Measurements from ENCODE around the gene DLGAP3.
A peak's percentile ranks its signal among the peaks of the same experiment; 100 is the strongest.

Gene DLGAP3

DNA sequence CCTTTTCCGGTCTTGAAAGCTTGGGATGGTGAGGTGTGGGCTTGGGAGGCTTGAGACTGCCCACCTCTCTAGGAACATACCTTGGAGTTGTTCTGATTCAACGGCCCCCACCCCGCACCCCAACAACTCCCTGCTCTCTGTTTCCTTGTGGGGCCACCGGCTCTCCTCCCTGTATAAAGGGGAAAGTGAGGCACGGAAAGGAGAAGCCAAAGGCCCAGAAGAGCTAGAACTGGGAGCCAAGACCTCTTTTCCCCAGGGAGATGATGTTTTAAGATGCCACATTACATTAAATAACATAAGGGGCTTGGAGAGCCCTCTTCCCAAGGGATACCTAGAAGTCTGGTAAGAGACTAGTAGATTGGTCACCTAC is 1.2 kb upstream of the DLGAP3 start:
- Histone ChIP-seq H3K36me3 (no peaks in the 10 kb centered on the region), H4K20me1 (peaks cover 0 to 33% (median 19%) of the 10 kb centered on the region in 11 experiments; a peak in 12 of 22 replicates), H3K27me3 (peaks cover 13 to 34% (median 21%) of the 10 kb centered on the region in 11 experiments), H3K9me3 (replicated peaks in 1 of 11) (no peaks in the 10 kb centered on the region), H3K4me2 (no peak overlapping the region), H3K4me3 (no peak overlapping the region), H3K9ac (no peak overlapping the region), H3K4me1 (peaks cover 9 to 18% (median 15%) of the 10 kb centered on the region in 10 experiments; a peak in 19 of 20 replicates), H3K27ac (no peak overlapping the region)
- no peak for TF ChIP-seq Cebpa-rat (IDR thresholded peaks at IDR 0.05)

DNA sequence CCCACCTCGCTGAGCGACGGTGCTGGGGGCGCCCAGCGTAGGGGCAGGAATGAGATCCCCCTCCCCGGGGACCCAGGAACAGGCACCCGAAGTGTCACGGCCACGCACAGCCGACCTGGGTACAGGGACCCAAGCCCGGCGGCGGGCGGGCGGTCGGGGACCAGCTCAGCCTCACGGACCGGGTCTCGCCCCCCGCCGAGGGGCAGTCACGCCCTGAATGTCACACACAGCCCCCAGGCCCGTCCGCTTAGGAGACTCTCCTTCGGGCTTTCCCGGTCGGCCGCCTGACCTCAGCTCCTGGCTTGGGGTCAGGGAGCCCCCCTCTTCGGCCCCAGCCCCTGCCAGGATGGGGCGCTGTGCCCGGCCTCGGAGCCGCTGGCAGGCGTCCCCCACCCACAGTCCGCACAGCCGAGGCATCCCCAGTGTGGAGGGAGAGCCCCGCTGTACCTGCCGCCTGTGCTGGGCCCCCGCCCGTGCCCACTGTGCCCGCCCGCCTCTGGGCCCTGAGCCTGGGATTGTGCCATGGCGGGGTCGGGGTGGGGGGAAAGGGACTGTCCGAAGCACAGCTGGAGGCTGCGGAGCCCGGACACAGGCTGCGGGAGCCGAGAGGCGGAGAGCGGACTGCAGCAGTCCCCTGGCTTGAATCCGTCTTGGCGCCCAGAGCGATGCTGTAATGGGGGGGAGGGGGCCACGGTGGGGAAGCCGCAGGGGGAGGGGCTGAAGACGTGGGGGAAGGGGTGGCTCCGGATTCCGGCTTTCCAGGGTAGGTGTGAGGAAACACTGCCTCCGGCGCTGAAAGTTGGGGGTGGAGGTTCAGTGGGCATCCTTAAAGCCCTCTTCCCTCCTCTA is 627 bp upstream of the DLGAP3 start:
- peak overlapping the region in 4 of 11 experiments; percentile 73 to 77 (median 75); a peak in 8 of 22 replicates for H3K27ac ChIP-seq

GRCh38 chr1:34928699-34929496 is 552 bp downstream of the DLGAP3 start:
- Histone ChIP-seq H3K9ac (peak overlapping the region; percentile 59 to 86 (median 76)), H3K4me1 (peaks cover 9 to 24% (median 16%) of the 10 kb centered on the region in 10 experiments; a peak in 19 of 20 replicates), H3K9me3 (replicated peaks in 1 of 11) (no peaks in the 10 kb centered on the region), H3K4me3 (peak overlapping the region; percentile 67 to 87 (median 82)), H3K4me2 (peak overlapping the region; percentile 92 to 100 (median 98)), H3K36me3 (no peaks in the 10 kb centered on the region), H4K20me1 (peaks cover 0 to 50% (median 26%) of the 10 kb centered on the region in 11 experiments; a peak in 13 of 22 replicates), H3K27ac (peak overlapping the region in 10 of 11 experiments; percentile 24 to 77 (median 56); a peak in 16 of 22 replicates), H3K27me3 (peaks cover 13 to 34% (median 21%) of the 10 kb centered on the region in 11 experiments)
- TF ChIP-seq Cebpa-rat (IDR thresholded peaks at IDR 0.05), result no peak

More for the DNA sequence above, 627 bp upstream of the DLGAP3 start:
- H3K9me3 ChIP-seq (replicated peaks in 1 of 11), result no peaks in the 10 kb centered on the region
- no peak for TF ChIP-seq Cebpa-rat (IDR thresholded peaks at IDR 0.05)
- peak overlapping the region; percentile 59 to 86 (median 76); a peak in 20 of 22 replicates for H3K9ac ChIP-seq
- peak overlapping the region; percentile 92 to 100 (median 98) for H3K4me2 ChIP-seq
- H3K4me3 ChIP-seq, result peak overlapping the region; percentile 67 to 87 (median 82)
- H4K20me1 ChIP-seq, result peaks cover 0 to 39% (median 22%) of the 10 kb centered on the region in 11 experiments; a peak in 13 of 22 replicates
- H3K4me1 ChIP-seq, result peaks cover 9 to 20% (median 15%) of the 10 kb centered on the region in 10 experiments; a peak in 19 of 20 replicates
- no peaks in the 10 kb centered on the region for H3K36me3 ChIP-seq
- peaks cover 13 to 34% (median 21%) of the 10 kb centered on the region in 11 experiments for H3K27me3 ChIP-seq

GRCh38 chr1:34928066-34928696 is 1.3 kb downstream of the DLGAP3 start:
- H3K9ac ChIP-seq, result peak overlapping the region in 5 of 11 experiments; percentile 74 to 86 (median 82); a peak in 9 of 22 replicates
- H3K4me3 ChIP-seq, result peak overlapping the region in 8 of 10 experiments; percentile 67 to 87 (median 82); a peak in 14 of 20 replicates
- H4K20me1 ChIP-seq, result peaks cover 0 to 58% (median 26%) of the 10 kb centered on the region in 11 experiments; a peak in 13 of 22 replicates
- peaks cover 9 to 24% (median 16%) of the 10 kb centered on the region in 10 experiments; a peak in 19 of 20 replicates for H3K4me1 ChIP-seq
- no peaks in the 10 kb centered on the region for H3K9me3 ChIP-seq (replicated peaks in 1 of 11)
- H3K27me3 ChIP-seq, result peaks cover 13 to 34% (median 21%) of the 10 kb centered on the region in 11 experiments
- H3K4me2 ChIP-seq, result peak overlapping the region; percentile 92 to 100 (median 98)
- H3K36me3 ChIP-seq, result no peaks in the 10 kb centered on the region
- TF ChIP-seq Cebpa-rat (IDR thresholded peaks at IDR 0.05), result no peak
- H3K27ac ChIP-seq, result peak overlapping the region in 2 of 11 experiments; percentile 73 to 77; a peak in 1 of 22 replicates

DNA sequence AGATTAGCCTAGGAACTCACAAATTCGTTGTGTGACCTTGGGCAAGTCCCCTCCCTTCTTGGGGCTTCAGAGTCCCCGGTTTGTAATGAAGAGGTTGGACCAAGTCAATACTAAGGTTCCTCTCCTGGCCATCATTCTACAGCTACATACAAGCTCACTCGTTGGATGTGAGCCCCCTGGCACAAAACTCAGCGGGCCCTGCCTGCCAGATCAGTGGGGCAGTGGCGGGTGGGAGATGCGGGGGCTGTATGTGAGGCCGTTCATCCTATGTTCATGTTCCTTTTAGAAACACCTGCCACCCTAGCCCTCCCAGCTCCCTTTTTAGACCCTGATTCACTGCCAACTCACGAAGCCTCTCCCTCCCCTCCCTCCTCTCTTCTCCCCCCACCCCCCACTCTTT is 2.1 kb downstream of the DLGAP3 start:
- Histone ChIP-seq H3K4me2 (no peak overlapping the region), H3K4me1 (peaks cover 9 to 24% (median 16%) of the 10 kb centered on the region in 10 experiments; a peak in 19 of 20 replicates), H3K9me3 (replicated peaks in 1 of 11) (no peaks in the 10 kb centered on the region), H3K9ac (no peak overlapping the region), H3K27ac (no peak overlapping the region), H3K36me3 (no peaks in the 10 kb centered on the region), H3K27me3 (peaks cover 13 to 34% (median 21%) of the 10 kb centered on the region in 11 experiments), H3K4me3 (no peak overlapping the region), H4K20me1 (peaks cover 0 to 65% (median 26%) of the 10 kb centered on the region in 11 experiments; a peak in 13 of 22 replicates)
- no peak for TF ChIP-seq Cebpa-rat (IDR thresholded peaks at IDR 0.05)

GRCh38 chr1:34926894-34927293 is 2.6 kb downstream of the DLGAP3 start:
- TF ChIP-seq Cebpa-rat (IDR thresholded peaks at IDR 0.05), result no peak
- Histone ChIP-seq H3K27me3 (peaks cover 13 to 34% (median 21%) of the 10 kb centered on the region in 11 experiments), H3K27ac (no peak overlapping the region), H3K9ac (no peak overlapping the region), H3K4me2 (no peak overlapping the region), H3K4me3 (no peak overlapping the region), H3K4me1 (peaks cover 9 to 24% (median 16%) of the 10 kb centered on the region in 10 experiments; a peak in 19 of 20 replicates), H4K20me1 (peaks cover 0 to 69% (median 26%) of the 10 kb centered on the region in 11 experiments; a peak in 13 of 22 replicates), H3K9me3 (replicated peaks in 1 of 11) (no peaks in the 10 kb centered on the region), H3K36me3 (no peaks in the 10 kb centered on the region)

- Histone ChIP-seq H3K36me3 (no peaks in the 10 kb centered on the region), H3K4me3 (no peak overlapping the region), H3K27me3 (peaks cover 13 to 32% (median 19%) of the 10 kb centered on the region in 11 experiments), H3K27ac (no peak overlapping the region), H3K9ac (no peak overlapping the region), H3K4me2 (no peak overlapping the region), H3K4me1 (peaks cover 9 to 24% (median 16%) of the 10 kb centered on the region in 10 experiments; a peak in 19 of 20 replicates), H4K20me1 (peaks cover 0 to 75% (median 26%) of the 10 kb centered on the region in 11 experiments; a peak in 13 of 22 replicates), H3K9me3 (replicated peaks in 1 of 11) (no peaks in the 10 kb centered on the region)
- no peak for TF ChIP-seq Cebpa-rat (IDR thresholded peaks at IDR 0.05)
Measured at GRCh38 chr1:34926156-34926555, 3.3 kb downstream of the DLGAP3 start.

DNA sequence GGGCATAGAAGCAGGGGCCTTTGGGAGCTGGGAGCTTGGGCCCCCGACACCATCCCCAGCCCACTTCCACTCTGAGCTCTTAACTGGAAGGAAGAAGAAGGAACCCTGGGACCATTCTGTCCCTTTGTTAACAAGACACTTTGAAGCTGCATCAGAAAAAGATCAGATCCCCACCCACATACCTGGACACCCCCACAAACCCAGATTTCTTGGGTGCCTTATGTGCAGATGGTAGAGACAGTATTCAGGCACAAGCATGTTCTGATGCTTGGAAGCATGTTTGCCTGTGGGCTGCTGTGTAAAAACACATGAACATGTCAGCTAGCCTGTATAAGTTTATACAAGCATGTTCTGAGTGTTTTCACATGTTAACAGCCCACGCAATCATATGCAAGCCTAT is 3.7 kb downstream of the DLGAP3 start:
- H3K4me3 ChIP-seq, result no peak overlapping the region
- no peaks in the 10 kb centered on the region for H3K36me3 ChIP-seq
- no peak for TF ChIP-seq Cebpa-rat (IDR thresholded peaks at IDR 0.05)
- no peak overlapping the region for H3K27ac ChIP-seq
- H3K9me3 ChIP-seq (replicated peaks in 1 of 11), result no peaks in the 10 kb centered on the region
- no peak overlapping the region for H3K4me2 ChIP-seq
- H3K27me3 ChIP-seq, result peaks cover 11 to 28% (median 15%) of the 10 kb centered on the region in 11 experiments
- no peak overlapping the region for H3K9ac ChIP-seq
- peaks cover 9 to 27% (median 16%) of the 10 kb centered on the region in 10 experiments; a peak in 19 of 20 replicates for H3K4me1 ChIP-seq
- peaks cover 0 to 78% (median 26%) of the 10 kb centered on the region in 11 experiments; a peak in 13 of 22 replicates for H4K20me1 ChIP-seq
